ENCODE results near the gene RWDD1.

DNA sequence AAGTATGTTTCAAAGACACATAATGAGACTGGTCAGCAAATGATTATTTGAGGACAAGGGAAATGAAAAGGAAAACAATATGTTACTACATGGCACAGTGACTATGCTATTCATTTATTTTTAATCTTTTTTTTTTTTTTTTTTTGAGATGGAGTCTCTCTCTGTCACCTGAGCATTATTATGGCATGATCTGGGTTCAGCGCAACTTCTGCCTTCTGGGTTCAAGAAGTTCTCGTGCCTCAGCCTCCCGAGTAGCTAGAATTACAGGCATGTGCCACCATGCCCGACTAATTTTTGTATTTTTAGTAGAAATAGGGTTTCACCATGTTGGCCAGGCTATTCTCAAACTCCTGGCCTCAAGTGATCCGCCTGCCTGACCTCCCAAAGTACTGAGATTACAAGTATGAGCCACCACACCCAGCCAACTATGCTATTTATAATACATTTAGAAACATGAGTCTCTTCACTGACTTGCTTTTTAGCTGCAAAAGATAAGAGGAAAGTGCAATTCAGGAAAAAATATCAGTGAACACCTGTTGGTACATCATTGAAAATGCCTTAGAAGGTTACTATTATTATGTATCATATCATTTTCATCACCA lies 14.4 kb upstream of the RWDD1 start:
- TF ChIP-seq, protein P1, sequence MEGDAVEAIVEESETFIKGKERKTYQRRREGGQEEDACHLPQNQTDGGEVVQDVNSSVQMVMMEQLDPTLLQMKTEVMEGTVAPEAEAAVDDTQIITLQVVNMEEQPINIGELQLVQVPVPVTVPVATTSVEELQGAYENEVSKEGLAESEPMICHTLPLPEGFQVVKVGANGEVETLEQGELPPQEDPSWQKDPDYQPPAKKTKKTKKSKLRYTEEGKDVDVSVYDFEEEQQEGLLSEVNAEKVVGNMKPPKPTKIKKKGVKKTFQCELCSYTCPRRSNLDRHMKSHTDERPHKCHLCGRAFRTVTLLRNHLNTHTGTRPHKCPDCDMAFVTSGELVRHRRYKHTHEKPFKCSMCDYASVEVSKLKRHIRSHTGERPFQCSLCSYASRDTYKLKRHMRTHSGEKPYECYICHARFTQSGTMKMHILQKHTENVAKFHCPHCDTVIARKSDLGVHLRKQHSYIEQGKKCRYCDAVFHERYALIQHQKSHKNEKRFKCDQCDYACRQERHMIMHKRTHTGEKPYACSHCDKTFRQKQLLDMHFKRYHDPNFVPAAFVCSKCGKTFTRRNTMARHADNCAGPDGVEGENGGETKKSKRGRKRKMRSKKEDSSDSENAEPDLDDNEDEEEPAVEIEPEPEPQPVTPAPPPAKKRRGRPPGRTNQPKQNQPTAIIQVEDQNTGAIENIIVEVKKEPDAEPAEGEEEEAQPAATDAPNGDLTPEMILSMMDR (IDR thresholded peaks at IDR 0.05; ENCODE audit: low read length) = no peak
- no peak for TF ChIP-seq EZH2 (IDR thresholded peaks at IDR 0.05; ENCODE audit: borderline replicate concordance, low read length)
